ENCODE measurements around the gene DCTN3.

The DCTN3 gene

GRCh38 chr9:34575862-34576596 is 44.3 kb downstream of the DCTN3 start:
- in situ Hi-C loops (cut with MboI; ENCODE audit: low sequenced_read_pairs): loop anchor here (25.0 kb wide), 1 partner anchor 164 kb away; no protein-coding TSS in a partner anchor

- in situ Hi-C loops (cut with MboI; ENCODE audit: low sequenced_read_pairs): loop anchor here (25.0 kb wide), 1 partner anchor 163 kb away; no protein-coding TSS in a partner anchor
Measured at GRCh38 chr9:34575241-34575640, 45.1 kb downstream of the DCTN3 start.

GRCh38 chr9:34574571-34574970 is 45.7 kb downstream of the DCTN3 start:
- in situ Hi-C loops (cut with MboI; ENCODE audit: low sequenced_read_pairs): no loop called here

GRCh38 chr9:34573599-34574325 is 46.5 kb downstream of the DCTN3 start:
- in situ Hi-C loops (cut with MboI; ENCODE audit: low sequenced_read_pairs): no loop called here

- in situ Hi-C loops (cut with MboI; ENCODE audit: low sequenced_read_pairs): no loop called here
Measured at GRCh38 chr9:34572628-34573027, 47.7 kb downstream of the DCTN3 start.

- in situ Hi-C loops (cut with MboI; ENCODE audit: low sequenced_read_pairs): no loop called here
Measured at GRCh38 chr9:34572092-34572491, 48.2 kb downstream of the DCTN3 start.

- in situ Hi-C loops (cut with MboI; ENCODE audit: low sequenced_read_pairs): no loop called here
Measured at GRCh38 chr9:34571481-34571810, 48.8 kb downstream of the DCTN3 start.

- in situ Hi-C loops (cut with MboI; ENCODE audit: low sequenced_read_pairs): no loop called here
Measured at GRCh38 chr9:34570809-34571480, 49.4 kb downstream of the DCTN3 start.

GRCh38 chr9:34570376-34570775 is 49.9 kb downstream of the DCTN3 start:
- in situ Hi-C loops (cut with MboI; ENCODE audit: low sequenced_read_pairs): no loop called here

GRCh38 chr9:34568774-34569173 is 51.5 kb downstream of the DCTN3 start:
- in situ Hi-C loops (cut with MboI; ENCODE audit: low sequenced_read_pairs): no loop called here

GRCh38 chr9:34568133-34568532 is 52.2 kb downstream of the DCTN3 start:
- in situ Hi-C loops (cut with MboI; ENCODE audit: low sequenced_read_pairs): no loop called here

GRCh38 chr9:34566972-34567371 is 53.3 kb downstream of the DCTN3 start:
- in situ Hi-C loops (cut with MboI; ENCODE audit: low sequenced_read_pairs): no loop called here

GRCh38 chr9:34566322-34566721 is 54.0 kb downstream of the DCTN3 start:
- in situ Hi-C loops (cut with MboI; ENCODE audit: low sequenced_read_pairs): no loop called here

- in situ Hi-C loops (cut with MboI; ENCODE audit: low sequenced_read_pairs): no loop called here
Measured at GRCh38 chr9:34565856-34566255, 54.4 kb downstream of the DCTN3 start.

- in situ Hi-C loops (cut with MboI; ENCODE audit: low sequenced_read_pairs): no loop called here
Measured at GRCh38 chr9:34564617-34565016, 55.7 kb downstream of the DCTN3 start.

All from HL-60/S4 (cell line).